Stimulated activated CD8-positive, alpha-beta memory T cell treated with anti-CD3 and anti-CD28 coated beads, Interleukin-4, amount 100 ng/mL, for 4 hours (primary cell): Measurements from ENCODE around the gene MAPK12.

Source experiments
- DNase-seq, 2 donors: peaks; one replicate each; pipeline ENCODE4 v3.0.0-alpha.2; 2020; ENCODE audit warnings: low read depth in 2 of 2, low spot score in 1 of 2

The MAPK12 gene

DNA sequence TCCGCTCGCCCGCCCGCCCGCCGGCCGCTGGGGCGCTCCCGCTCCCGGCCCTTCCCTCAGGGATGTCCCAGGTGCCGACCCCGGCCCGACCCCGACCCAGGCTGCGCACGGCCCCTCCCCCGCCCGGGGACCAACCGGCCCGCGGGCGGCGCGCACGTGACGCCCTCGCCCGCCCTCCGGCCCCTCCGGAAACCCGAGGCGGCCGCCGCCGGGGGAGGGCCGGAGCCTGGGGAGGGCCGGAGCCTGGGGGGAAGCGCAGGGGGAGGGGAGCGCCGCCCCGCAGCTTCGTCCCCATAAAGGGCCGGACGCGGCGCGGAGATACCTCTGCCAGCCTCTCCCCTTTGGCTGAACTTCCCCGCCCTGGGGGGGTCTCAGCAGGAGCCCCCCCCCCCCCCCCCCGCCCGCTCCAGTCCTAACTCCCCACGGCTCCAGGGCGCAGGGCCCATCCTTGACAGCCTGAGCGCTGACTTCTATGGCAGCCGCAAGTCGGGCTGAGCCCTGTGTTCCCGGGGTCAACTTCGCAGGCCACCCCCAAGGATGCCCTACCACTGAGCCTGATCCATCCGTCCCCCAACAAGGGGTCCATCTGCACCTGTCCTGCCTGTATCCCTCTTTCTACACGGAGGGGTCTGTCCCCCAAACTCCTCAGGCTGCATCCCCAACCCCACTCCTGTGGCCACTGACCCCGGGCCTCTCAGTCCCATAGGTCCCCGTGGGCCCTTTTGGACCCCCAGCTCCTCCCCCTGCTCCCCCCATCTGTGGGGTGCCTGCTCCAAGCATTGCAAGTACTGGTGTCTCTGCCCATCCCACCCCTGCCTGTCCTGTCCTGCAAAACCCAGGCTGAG lies at the start of gene MAPK12:
TSS of gene MAPK12 (minus strand) at position 69 of the 845 bp plus-strand sequence. CDS start 174 bp downstream, outside the sequence.
- no peak for DNase-seq

- no peak for DNase-seq
Measured at GRCh38 chr22:50310949-50311444, 49.5 kb upstream of the MAPK12 start.

GRCh38 chr22:50310031-50310722 lies 48.7 kb upstream of the MAPK12 start:
- no peak for DNase-seq

DNA sequence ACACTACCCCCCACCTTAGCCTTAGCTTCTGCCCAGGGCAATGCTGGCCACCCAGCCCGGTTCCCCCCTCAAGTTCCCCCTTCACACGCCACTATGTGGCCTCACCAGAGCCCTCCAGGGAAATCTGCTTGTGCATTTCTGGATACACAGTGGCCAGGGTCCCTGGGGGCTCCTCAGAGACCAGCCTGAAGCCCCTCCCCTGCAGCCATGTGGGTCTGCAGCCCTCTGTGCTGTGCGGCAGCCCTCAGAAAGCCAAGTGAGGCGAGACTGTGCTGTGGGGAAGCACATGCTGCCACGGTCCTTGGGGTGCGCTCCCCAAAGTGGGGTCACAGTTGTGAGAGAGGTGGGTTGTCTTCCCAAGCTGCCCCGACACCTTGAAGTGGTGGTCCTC lies 48.1 kb upstream of the MAPK12 start:
- DNase-seq = no peak

GRCh38 chr22:50308986-50309600 lies 47.6 kb upstream of the MAPK12 start:
- DNase-seq = no peak

GRCh38 chr22:50308597-50308935 lies 47.1 kb upstream of the MAPK12 start:
- no peak for DNase-seq

DNA sequence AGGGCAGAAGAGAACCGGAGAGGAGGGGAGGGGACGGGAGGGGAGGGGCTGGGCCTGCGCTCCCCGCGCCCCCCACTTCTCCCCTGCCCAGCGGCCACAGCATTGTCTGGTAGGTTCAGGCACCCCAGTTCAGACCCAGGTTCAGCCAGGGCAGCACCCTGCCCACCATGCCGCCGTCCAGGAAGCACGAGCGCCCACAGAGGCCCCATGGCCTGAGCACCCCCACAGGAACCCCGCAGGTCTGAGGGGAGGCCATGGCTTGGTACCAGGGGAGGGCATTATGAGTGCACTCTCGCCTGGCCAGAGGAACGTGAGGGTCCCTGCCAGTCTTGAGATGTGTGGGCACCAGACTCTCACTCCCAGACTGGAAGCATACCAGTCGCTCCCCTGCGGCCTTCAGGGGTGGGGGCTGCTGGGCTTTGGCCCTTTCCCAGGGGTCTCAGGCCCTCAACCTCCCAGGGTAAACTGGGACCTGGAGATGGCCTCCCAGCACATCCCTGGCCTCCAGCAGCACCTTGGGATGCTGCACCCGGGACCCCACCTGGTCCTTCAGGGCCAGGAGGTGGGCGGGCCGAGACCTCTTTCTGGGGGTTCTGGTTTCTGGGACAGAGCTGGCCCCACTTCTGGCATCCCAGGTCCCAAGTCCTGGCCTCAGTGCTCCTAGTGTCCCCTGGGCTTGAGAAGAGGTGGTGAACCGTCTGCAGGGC lies 46.6 kb upstream of the MAPK12 start:
- no peak for DNase-seq

DNA sequence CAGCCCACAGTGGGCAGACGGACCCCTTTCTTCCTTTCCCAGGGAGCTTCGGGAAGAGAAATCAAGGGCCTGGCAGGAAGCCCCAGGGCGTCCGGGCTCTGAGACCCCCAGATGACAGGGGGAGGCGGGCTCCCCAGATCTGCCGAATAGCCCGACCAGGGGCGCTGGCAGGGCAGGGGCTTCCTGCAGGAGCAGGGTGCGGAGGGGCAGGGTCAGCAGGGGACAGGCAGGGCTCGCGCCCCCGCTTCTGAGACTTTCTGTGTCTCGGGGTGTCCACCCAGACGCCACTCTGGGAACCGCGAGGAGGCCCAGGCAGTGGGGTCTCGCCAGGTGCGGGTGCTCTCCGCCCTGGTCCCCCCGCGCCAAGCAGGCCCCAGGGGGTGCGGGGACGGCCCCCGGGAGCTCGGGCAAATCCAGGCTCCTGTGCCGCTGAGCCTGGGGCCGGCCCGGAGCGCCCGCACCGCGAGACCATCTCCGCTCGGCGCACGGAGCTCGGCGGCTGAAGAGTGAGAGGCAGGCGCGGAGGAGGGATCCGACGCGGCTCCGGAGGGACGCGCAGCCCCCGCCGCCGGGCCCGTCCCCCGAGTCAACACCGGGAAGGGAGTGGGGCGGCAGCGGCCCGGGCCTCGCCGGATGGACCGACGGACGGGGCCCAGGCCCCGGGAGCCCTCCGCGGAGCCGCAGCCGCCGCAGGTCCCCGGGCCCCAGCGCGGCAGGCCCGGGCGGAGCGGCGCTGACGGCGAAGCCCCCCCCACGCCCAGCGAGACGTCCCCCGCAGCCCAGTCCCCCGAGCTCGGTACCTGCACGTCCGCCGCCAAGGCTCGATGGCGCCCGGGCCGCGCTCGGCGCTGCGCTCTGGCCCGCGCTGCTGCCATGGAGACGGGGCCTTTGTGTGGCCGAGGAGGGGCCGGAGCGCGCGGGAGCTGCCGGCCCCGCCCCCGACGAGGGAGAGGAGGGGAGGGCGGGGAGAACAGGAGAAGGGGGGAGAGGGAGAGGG lies 45.6 kb upstream of the MAPK12 start, which contains the start of gene PLXNB2:
TSS of gene PLXNB2 (minus strand) at position 894 of the 997 bp plus-strand sequence. CDS start 17,062 bp downstream, outside the sequence.
- no peak for DNase-seq

GRCh38 chr22:50305923-50306566 lies 44.6 kb upstream of the MAPK12 start:
- no peak for DNase-seq

DNA sequence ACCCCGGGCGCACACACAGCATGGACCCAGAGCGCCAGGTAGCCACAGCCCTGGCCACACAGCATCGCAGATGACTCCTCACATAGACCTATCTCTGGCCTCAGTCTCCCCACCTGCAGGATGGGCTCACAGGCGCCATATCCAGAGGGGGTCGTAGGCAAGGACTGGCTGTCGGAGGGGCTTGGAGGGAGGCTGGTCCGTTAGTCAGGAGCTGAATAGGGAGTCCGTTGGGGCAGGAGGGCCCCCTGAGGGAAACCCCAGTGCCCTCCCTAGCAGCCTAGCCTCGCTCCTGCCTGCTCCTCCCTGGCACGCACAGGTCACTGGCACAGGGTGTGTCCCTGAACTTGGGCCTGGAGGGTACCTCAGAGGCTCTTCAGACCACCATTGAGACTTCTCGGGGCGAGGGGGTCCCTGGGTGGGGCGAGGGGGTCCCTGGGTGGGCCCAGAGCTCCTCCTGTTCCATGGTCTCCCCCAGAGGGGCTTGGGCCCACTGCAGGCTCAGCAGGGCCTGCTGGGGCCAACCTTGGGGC lies 44.0 kb upstream of the MAPK12 start:
- DNase-seq = no peak

GRCh38 chr22:50304528-50305392 lies 43.3 kb upstream of the MAPK12 start:
- no peak for DNase-seq

GRCh38 chr22:50303848-50304527 lies 42.5 kb upstream of the MAPK12 start:
- no peak for DNase-seq

DNA sequence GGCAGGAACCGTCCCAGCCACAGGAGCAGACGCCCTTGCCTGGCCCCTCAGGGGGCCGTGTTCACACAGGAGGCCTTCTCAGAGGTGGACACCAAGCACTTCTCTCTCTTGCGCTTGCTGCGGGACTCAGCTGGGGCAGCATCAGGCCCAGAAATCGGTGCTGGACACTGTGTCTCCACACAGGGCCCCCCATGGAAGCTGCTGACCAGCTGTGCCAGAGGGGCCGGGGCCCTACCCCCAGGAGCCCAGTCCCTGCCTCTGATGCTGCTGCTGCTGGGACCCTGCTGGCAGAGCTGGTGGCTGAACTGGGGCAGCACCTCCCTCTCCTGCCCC lies 42.0 kb upstream of the MAPK12 start:
- no peak for DNase-seq

- no peak for DNase-seq
Measured at GRCh38 chr22:50302564-50302963, 41.1 kb upstream of the MAPK12 start.

- DNase-seq = no peak
Measured at GRCh38 chr22:50302041-50302541, 40.6 kb upstream of the MAPK12 start.

DNA sequence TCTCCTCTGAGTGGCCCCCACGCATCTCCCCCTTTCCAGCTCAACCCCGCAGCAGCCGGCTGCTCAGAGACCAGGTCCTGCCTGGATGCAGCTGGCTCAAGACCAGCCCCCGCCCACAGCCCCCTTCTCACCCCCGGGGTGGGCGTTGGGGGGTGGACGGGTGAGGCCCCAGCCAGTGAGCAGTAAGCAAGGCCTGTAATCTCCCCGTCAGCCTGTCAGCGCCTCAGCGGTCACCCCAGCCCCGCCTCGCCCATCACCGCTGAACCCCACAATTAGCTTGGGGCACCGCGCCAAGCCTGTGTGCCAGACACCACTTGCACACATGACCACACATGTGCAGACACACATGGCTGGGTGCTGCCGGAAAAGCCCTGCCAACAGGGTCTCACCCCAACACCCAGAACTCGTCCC lies 40.1 kb upstream of the MAPK12 start:
- no peak for DNase-seq

DNA sequence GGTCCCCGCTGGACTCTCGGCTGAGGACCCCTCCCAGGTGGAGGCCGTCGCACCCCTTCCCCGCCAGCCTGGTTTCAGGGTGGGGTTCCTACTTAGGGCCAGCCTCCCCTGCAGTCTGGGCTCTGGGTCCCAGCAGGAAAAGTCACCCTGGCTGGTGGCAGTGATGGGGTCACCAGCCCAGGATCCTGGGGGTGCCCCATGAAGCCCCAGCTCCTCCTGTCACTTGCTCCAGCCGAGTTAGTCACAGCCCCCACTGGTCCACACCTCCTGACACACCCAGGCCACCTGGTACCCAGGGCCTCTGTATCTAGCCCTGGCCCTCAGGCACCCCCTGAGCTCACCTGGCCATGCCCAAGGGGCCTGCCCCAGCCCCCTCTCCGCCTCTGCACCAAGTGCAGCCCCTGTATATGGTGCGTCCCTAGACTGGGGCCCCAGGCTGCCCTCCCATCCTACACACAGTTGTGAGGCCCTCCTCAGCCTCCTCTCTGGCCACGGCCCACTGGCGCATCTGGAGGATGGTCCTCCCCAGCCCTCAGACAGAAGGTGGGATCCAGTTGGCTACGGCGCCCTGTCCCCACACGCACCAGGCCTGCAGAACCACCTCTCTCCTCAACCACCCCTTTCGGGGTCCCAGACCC lies 39.3 kb upstream of the MAPK12 start:
- DNase-seq = no peak
